Activated CD4-positive, alpha-beta T cell treated with anti-CD3 and anti-CD28 coated beads for 36 hours (primary cell): ENCODE data around the gene WFS1. TPM values are rescaled to one million over a fixed set of nuclear protein-coding genes. Genes with fewer than 3 reads are reported as not detected.

ENCODE experiments used
- ATAC-seq: fragments of 200-7000 bp; cut with Tn5 transposase; one replicate; pipeline ENCODE4 v1.10.0; 2021; ENCODE audit warnings: mild to moderate bottlenecking, moderate library complexity
- CTCF ChIA-PET: fragments of 350-600 bp; sonication (Branson Sonifier 250); formaldehyde crosslinking; loops from one replicate; lab custom pipeline; 2021; ENCODE audit warnings: antibody characterized with exemption; lab: Charles Lee
- POLR2A ChIA-PET: fragments of 350-600 bp; sonication (Branson Sonifier 250); formaldehyde crosslinking; loops from one replicate; lab custom pipeline; 2021; ENCODE audit warnings: antibody characterized with exemption, inconsistent platforms; lab: Charles Lee
- DNase-seq: peaks from one replicate; pipeline ENCODE4 v3.0.0-alpha.2; 2020
- H3K27ac Mint-ChIP-seq: one replicate; pipeline ENCODE4 v1.8.0; 2021; ENCODE audit warnings: mixed read lengths
- H3K27me3 Mint-ChIP-seq: one replicate; pipeline ENCODE4 v1.8.0; 2021; ENCODE audit warnings: mixed read lengths
- H3K36me3 Mint-ChIP-seq: one replicate; pipeline ENCODE4 v1.8.0; 2021; ENCODE audit warnings: low read depth, mixed read lengths
- H3K4me1 Mint-ChIP-seq: one replicate; pipeline ENCODE4 v1.8.0; 2021; ENCODE audit warnings: mixed read lengths
- H3K4me3 Mint-ChIP-seq: one replicate; pipeline ENCODE4 v1.8.0; 2021; ENCODE audit warnings: mild to moderate bottlenecking, moderate library complexity, mixed read lengths
- H3K9me3 Mint-ChIP-seq: one replicate; pipeline ENCODE4 v1.8.0; 2021; ENCODE audit warnings: low read depth, mixed read lengths
- intact Hi-C, 2 experiments: fragments of 100-400 bp; cut with DNase I in 1 of 2; cut with micrococcal nuclease in 1 of 2; formaldehyde crosslinking; loops; one replicate each; pipeline versions ENCODE4 v1.14.2 to v1.15.1; 2022 to 2024; cut with DNase I, micrococcal nuclease
- total RNA-seq, 2 experiments: library from RNA; stranded (reverse); gene quantifications; one replicate each; pipeline ENCODE4 v1.2.3, GENCODE V29; 2021

Gene WFS1
- total RNA-seq, 2 experiments from 2014 or later: 3.4 to 4.8 TPM

DNA sequence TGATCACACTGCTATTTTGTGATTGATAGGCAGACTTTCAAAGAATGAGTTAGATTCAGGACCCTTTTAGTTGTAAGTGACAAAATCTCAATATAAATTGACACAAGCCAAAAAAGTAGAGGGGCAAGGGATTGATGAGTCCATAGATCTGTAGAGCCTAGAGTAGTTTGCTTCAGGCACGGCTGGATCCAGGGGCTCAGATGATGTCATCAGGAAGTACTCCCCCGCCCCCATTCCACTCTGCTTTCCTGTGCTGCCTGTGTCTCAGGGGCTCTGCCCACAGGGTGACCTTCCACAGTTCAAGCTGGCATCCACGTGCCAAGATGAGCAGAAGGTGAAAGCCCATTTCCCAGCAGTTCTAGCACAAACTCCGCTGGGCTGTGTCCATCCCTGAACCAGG lies 13.6 kb downstream of the WFS1 start:
- POLR2A ChIA-PET: no interaction called here
- Mint-ChIP-seq H3K27ac (no peak overlapping the region), H3K36me3 (no peaks in the 10 kb centered on the region)

DNA sequence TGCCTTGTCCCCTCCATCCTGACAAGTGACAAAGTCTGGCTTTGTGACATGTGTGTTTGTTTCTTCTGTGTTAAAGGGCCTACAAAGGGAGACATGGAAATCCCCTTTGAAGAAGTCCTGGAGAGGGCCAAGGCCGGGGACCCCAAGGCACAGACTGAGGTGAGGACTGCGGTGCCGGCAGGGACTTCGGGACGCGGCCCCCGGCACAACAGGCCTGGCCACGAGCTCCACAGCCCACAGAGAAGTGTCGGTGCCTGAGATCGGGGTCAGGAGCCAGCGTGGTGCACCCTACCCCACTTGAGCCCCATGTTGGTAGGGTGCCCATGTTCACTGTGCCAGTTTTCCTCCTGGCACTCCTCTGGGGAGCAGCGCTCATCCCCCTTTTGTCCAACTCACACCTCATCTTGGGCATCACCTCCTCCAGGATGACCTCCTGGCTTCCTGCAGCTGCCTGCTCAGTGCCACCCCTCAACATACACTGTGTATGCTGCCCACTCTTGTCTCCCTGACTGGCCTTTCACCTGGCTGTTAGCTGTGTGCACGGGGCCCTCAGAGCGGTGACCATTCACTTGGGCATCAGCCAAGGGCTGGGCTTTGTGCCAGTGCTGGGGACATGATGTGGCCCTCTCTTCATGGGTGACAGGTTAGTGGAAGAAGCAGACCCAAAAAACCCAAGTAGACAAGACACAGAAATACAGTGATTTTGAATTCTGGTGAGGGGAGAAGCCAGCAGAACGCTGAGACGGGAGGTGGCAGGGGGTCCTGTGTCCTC lies 17.6 kb downstream of the WFS1 start:
- ChIA-PET POLR2A (no interaction called here), CTCF (no interaction called here)

More for the DNA sequence above, 13.6 kb downstream of the WFS1 start:
- no peak overlapping the region for H3K4me3 Mint-ChIP-seq
- no peaks in the 10 kb centered on the region for H3K27me3 Mint-ChIP-seq
- DNase-seq (no peak), ATAC-seq (no peak)
- no peaks in the 10 kb centered on the region for H3K9me3 Mint-ChIP-seq
- H3K4me1 Mint-ChIP-seq: peaks cover 7% of the 10 kb centered on the region
- intact Hi-C loops: no loop called here
- CTCF ChIA-PET: no interaction called here

DNA sequence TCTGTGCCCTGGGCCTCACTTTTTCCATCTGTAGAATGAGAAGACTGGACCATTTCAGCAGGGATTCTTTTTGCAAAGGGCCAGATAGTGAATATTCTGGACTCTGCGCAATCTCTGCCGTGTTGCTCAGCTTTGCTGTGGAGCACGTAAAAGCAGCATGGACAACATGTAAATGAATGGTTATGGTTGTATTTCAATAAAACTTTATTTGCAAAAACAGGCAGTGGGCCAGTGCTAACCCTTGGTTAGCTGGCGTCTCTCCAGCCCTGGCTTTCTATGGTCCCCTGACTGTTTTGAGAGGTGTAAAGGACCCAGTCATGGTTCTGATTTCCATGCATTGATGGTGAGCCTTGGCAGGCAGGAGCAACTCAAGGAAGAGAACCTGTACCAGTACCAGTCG lies 18.7 kb downstream of the WFS1 start:
- Mint-ChIP-seq H3K36me3 (no peaks in the 10 kb centered on the region), H3K27me3 (no peaks in the 10 kb centered on the region), H3K4me1 (no peaks in the 10 kb centered on the region), H3K9me3 (no peaks in the 10 kb centered on the region), H3K4me3 (no peak overlapping the region), H3K27ac (no peak overlapping the region)
- intact Hi-C loops: no loop called here
- CTCF ChIA-PET: interaction anchor here (1.1 kb wide), 1 partner anchor 43 kb away, joined by 3 read pairs; no protein-coding TSS in a partner anchor
- DNase-seq: no peak
- POLR2A ChIA-PET: no interaction called here
- ATAC-seq: no peak

More for the DNA sequence above, 17.6 kb downstream of the WFS1 start:
- Mint-ChIP-seq H3K36me3 (no peaks in the 10 kb centered on the region), H3K4me3 (no peak overlapping the region), H3K4me1 (no peaks in the 10 kb centered on the region), H3K27ac (no peak overlapping the region), H3K27me3 (no peaks in the 10 kb centered on the region), H3K9me3 (no peaks in the 10 kb centered on the region)
- DNase-seq: no peak
- intact Hi-C loops: no loop called here
- ATAC-seq: no peak

DNA sequence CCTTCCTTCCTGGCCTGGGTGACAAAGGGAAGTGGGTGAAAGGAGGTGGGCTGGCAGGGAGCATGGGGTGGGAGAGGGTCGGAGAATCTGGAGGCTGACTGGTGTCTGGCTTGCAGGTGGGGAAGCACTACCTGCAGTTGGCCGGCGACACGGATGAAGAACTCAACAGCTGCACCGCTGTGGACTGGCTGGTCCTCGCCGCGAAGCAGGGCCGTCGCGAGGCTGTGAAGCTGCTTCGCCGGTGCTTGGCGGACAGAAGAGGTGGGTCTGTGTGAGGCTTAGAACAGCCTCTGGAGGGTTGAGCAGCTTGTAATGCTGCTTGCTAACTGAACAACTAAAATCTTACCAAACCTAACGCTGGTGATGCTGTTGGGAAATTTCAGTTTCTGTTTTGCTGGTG lies 19.2 kb downstream of the WFS1 start:
- ChIA-PET CTCF (interaction anchor here (1.1 kb wide), 1 partner anchor 42 kb away, joined by 3 read pairs; no protein-coding TSS in a partner anchor), POLR2A (no interaction called here)
- Mint-ChIP-seq H3K4me1 (no peaks in the 10 kb centered on the region), H3K36me3 (no peaks in the 10 kb centered on the region), H3K27me3 (no peaks in the 10 kb centered on the region), H3K4me3 (no peak overlapping the region), H3K27ac (no peak overlapping the region), H3K9me3 (no peaks in the 10 kb centered on the region)
- ATAC-seq (no peak), DNase-seq (no peak)
- intact Hi-C loops: no loop called here

DNA sequence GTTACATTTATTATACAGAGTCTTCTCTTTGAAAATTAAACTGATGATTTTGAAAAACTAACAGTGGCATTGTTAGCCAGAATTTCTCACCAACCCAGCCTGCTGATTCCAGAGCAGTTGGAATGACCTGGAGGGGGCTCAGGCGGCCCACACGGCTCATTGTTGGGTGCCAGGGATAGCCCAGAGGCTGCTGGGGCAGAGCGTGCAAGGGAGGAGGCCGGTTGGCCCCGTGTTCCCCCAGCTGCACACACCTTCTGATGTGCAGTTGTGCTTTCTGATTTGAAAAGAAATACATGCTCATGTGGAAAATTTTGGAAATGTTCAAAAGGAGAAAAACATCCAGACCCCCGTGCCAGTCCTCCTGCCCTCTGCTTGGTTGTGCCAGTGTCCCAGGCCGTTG lies 20.6 kb downstream of the WFS1 start:
- Mint-ChIP-seq H3K27me3 (no peaks in the 10 kb centered on the region), H3K4me3 (no peak overlapping the region), H3K27ac (no peak overlapping the region), H3K4me1 (no peaks in the 10 kb centered on the region), H3K36me3 (no peaks in the 10 kb centered on the region), H3K9me3 (no peaks in the 10 kb centered on the region)
- intact Hi-C loops: no loop called here
- DNase-seq (no peak), ATAC-seq (no peak)
- ChIA-PET CTCF (interaction anchor here (1.4 kb wide), 1 partner anchor 11 kb away, joined by 4 read pairs; no protein-coding TSS in a partner anchor), POLR2A (no interaction called here)

DNA sequence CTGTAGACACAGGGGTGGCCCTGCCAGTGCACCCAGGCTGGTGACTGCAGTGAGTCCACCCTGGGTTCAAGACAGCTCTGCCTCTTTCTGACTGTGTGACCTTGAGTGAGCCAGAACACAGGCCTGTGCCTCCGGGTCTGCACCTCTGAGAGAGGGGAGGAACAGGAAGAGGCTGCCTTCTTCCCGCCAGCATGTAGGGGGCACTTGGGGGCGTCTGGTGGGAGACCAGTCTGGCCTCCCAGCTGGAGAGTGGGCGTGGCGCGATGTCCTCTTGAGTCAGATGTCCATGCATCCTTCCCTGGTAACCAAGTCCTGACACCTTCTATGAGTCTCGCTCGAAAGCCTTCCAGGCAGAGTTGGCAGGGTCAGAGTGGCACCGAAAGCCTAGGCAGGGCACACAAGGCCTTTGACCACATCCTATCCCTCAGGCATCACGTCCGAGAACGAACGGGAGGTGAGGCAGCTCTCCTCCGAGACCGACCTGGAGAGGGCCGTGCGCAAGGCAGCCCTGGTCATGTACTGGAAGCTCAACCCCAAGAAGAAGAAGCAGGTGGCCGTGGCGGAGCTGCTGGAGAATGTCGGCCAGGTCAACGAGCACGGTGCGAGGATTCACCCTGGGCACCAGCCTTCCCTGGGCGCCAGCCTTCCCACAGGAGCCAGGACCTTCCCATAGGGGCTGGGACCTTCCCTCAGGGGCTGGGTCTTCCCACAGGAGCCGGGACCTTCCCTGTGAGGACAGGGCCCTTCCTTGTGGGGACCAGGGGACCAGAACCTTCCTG lies 21.3 kb downstream of the WFS1 start:
- H3K9me3 Mint-ChIP-seq: no peaks in the 10 kb centered on the region
- no peak overlapping the region for H3K4me3 Mint-ChIP-seq
- intact Hi-C loops: no loop called here
- ChIA-PET CTCF (interaction anchor here (1.4 kb wide), 1 partner anchor 12 kb away, joined by 4 read pairs; no protein-coding TSS in a partner anchor), POLR2A (no interaction called here)
- DNase-seq: no peak
- no peaks in the 10 kb centered on the region for H3K27me3 Mint-ChIP-seq
- ATAC-seq: no peak
- H3K4me1 Mint-ChIP-seq: no peaks in the 10 kb centered on the region
- H3K36me3 Mint-ChIP-seq: no peaks in the 10 kb centered on the region
- H3K27ac Mint-ChIP-seq: no peak overlapping the region

DNA sequence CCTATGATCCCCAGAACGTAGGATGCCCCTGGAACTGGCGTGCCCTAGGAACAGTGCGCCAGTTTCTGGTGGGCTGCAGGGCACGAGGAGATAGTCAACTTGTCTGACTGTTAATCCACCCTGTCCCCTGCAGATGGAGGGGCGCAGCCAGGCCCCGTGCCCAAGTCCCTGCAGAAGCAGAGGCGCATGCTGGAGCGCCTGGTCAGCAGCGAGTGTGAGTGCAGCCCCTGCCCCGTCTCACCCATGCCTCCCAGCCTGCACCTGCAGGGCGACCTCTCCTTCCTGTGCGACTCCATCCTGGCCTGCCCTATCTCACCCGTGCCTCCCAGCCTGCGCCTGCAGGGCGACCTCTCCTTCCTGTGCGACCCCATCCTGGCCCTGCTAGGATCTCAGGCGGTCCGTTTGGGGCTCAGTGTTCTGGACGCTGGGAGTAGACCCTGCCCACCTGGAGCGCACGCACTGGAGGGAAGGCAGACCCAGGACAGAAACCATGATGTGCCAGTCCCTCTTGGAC lies 22.2 kb downstream of the WFS1 start:
- DNase-seq (no peak), ATAC-seq (no peak)
- CTCF ChIA-PET: no interaction called here
- intact Hi-C loops: no loop called here
- no peak overlapping the region for H3K4me3 Mint-ChIP-seq
- H3K36me3 Mint-ChIP-seq: no peaks in the 10 kb centered on the region
- H3K27me3 Mint-ChIP-seq: no peaks in the 10 kb centered on the region
- POLR2A ChIA-PET: no interaction called here
- no peaks in the 10 kb centered on the region for H3K9me3 Mint-ChIP-seq
- H3K4me1 Mint-ChIP-seq: no peaks in the 10 kb centered on the region
- no peak overlapping the region for H3K27ac Mint-ChIP-seq

DNA sequence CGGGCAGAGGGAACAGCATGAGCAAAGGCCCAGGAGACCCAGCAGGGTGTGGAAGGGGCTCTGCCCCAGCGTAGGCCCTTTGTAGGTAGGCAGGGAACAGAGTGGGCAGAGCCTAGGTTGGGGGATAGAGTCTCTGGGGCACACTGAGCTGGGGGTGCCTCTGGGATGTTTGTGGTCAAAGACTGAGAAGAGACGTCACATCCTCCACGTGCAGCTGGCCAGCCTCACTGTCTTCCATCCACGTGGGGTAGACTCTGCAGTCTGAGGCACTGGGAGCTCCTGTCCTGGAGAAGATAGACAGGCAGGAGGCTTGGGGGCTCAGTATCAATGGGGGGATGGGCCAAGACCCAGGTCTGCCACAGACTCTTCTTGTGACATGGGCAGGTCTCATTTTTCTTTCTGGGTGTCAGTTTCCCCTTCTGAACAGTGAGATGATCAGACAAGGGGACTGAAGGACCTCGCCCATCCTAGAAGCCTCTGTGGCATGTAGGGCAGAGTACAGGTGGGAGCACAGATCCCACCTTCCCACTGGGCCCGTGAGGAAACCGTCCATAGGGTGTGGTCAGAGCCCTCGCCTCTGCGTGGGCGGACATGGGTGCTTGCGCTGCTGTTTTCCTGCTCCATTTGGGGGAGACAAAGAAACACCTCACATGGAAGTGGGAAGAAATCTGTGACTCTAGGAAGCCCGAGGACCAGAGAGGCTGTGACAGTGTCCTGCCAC lies 22.9 kb downstream of the WFS1 start:
- POLR2A ChIA-PET: no interaction called here
- intact Hi-C loops: no loop called here
- Mint-ChIP-seq H3K27ac (no peak overlapping the region), H3K4me3 (no peak overlapping the region), H3K36me3 (no peaks in the 10 kb centered on the region), H3K27me3 (no peaks in the 10 kb centered on the region), H3K4me1 (no peaks in the 10 kb centered on the region), H3K9me3 (no peaks in the 10 kb centered on the region)
- CTCF ChIA-PET: no interaction called here
- DNase-seq: no peak
- no peak for ATAC-seq

DNA sequence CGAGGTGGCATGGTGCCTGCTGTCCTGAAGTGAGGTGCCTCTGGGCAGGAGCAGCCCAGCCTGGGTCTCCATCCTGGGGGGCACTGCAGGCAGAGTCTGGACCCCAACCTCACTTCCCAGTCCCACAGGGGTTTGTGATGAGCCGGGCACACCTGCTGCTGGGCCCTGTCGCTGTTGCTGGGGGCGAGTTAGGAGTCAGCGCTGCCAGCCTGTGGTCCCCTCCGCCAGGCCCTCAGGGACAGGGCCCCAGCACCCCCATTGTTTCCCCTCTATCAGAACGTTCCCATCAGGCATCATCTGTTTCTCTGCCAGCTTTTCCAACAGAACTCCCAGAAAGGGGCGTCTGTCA lies 23.4 kb downstream of the WFS1 start:
- POLR2A ChIA-PET: no interaction called here
- H3K36me3 Mint-ChIP-seq: no peaks in the 10 kb centered on the region
- H3K4me3 Mint-ChIP-seq: no peak overlapping the region
- intact Hi-C loops: no loop called here
- no peaks in the 10 kb centered on the region for H3K9me3 Mint-ChIP-seq
- H3K27me3 Mint-ChIP-seq: no peaks in the 10 kb centered on the region
- no peaks in the 10 kb centered on the region for H3K4me1 Mint-ChIP-seq
- CTCF ChIA-PET: no interaction called here
- no peak for DNase-seq
- no peak overlapping the region for H3K27ac Mint-ChIP-seq
- no peak for ATAC-seq

DNA sequence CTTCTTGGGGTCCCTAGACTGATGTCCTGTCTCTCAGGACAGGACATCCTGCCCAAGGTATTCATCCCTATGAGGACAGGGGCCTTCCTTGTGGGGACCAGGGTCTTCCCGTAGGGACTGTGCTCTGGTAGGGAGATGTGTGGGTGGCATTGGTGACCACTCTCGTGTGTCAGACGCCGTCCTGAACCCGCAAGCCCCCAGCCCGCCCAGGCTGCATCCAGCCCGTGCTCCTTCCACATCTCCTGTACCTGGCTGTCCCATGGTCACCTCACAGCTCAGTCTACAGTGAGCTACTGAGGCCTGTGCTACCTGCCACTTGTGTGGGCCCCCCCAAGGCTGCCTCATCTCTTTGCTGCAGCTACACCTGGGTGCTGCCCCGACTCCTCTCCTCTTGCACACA lies 24.0 kb downstream of the WFS1 start:
- no peaks in the 10 kb centered on the region for H3K4me1 Mint-ChIP-seq
- CTCF ChIA-PET: no interaction called here
- DNase-seq (no peak), ATAC-seq (no peak)
- H3K9me3 Mint-ChIP-seq: no peaks in the 10 kb centered on the region
- H3K36me3 Mint-ChIP-seq: no peaks in the 10 kb centered on the region
- no peaks in the 10 kb centered on the region for H3K27me3 Mint-ChIP-seq
- intact Hi-C loops: no loop called here
- POLR2A ChIA-PET: no interaction called here
- H3K4me3 Mint-ChIP-seq: no peak overlapping the region
- no peak overlapping the region for H3K27ac Mint-ChIP-seq

DNA sequence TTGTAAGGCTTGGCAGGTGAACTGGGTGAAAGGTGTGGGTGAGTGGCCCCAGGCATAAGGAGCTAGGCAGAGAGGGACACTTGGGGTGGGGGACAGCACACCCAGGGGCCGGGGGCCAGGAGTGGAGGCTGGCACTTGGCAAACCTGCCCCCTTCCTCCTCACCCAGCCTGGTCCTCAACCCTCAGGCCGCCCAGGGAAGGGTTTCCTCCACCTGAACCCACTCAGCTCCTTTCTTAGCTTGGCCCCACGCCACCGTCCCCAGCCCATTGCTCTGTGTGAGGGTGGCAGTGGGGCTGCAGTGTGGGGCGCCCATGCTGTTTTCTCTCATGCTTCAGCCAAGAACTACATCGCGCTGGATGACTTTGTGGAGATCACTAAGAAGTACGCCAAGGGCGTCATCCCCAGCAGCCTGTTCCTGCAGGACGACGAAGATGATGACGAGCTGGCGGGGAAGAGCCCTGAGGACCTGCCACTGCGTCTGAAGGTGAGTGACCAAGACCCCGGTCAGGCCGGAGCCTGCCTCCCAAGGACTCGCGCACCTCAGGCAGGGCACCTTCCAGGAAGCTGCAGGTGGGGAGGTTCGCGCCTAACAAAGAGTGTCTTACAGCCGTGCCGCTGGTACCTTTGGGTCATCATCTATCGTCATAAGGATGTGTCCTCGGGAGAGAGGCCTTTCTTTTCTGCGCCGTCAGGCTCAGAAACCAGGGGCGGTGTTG lies 25.2 kb downstream of the WFS1 start:
- intact Hi-C loops: no loop called here
- no peak overlapping the region for H3K27ac Mint-ChIP-seq
- no peak overlapping the region for H3K4me3 Mint-ChIP-seq
- H3K9me3 Mint-ChIP-seq: no peaks in the 10 kb centered on the region
- DNase-seq (no peak), ATAC-seq (no peak)
- H3K27me3 Mint-ChIP-seq: no peaks in the 10 kb centered on the region
- ChIA-PET POLR2A (no interaction called here), CTCF (interaction anchor here (1.3 kb wide), 1 partner anchor 46 kb away, joined by 3 read pairs; no protein-coding TSS in a partner anchor)
- no peaks in the 10 kb centered on the region for H3K4me1 Mint-ChIP-seq
- no peaks in the 10 kb centered on the region for H3K36me3 Mint-ChIP-seq
